ENCODE measurements around the gene TSEN2.

DNA sequence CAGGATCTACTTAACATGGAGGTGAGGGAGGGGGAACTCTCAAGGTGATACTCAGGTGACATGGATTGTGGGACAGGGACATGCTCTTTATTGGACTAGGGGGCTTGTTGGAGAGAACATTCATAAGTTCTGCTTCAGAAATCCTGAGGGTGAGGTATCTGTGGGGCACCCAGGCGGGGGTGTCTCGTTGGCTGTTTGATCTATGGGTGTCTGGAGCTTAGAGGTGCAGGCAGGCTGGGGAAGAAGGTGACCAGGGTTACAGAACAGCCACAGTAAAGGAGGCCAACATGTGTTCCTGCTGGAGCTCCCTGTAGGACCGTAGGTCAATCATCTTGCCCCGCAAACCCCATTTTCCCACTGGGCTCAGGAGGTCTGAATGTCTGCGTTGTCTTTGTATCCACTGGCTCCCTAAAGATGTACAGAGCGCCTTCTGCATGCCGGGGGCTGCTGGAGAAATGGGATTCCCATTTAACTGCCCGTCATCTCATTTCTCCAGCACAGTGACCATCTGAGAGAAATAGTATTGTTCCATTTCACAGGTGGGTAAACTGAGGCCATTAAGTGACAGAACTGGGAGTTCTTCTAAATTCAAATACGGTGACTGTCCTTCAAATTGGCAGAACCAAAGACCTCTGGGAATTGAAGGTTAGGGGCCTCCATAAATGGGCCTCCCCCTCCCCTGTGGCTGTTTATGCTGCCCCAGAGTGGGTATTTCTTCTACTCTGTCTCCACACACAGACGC lies 40.3 kb upstream of the TSEN2 start:
- no peak for TF ChIP-seq CTCF (conservative IDR thresholded peaks at IDR 0.05; ENCODE audit: low read length)
- TF ChIP-seq EZH2phosphoT487 (IDR thresholded peaks at IDR 0.05; ENCODE audit: borderline replicate concordance, low read depth, low read length), result no peak
